AG04449 (cell line): Measurements from ENCODE around the gene KRT2.

Source experiments
- CTCF ChIA-PET: fragments of 350-600 bp; formaldehyde crosslinking; extraction: SDS; loops from one replicate; lab custom pipeline; 2021; ENCODE audit warnings: antibody characterized with exemption; lab: Yijun Ruan, JAX
- POLR2A ChIA-PET: fragments of 400-600, 350-600 bp; formaldehyde crosslinking; extraction: SDS; loops from one replicate; lab custom pipeline; 2020; ENCODE audit warnings: antibody characterized with exemption, inconsistent platforms; lab: Yijun Ruan, JAX
- DNase-seq: peaks from one replicate; pipeline ENCODE4 v3.0.0-alpha.2; 2010; ENCODE audit warnings: low read depth, low spot score
- H3K4me3 ChIP-seq: 2 replicates; pipeline ENCODE4 v1.5.1; 2011; ENCODE audit warnings: low read depth, mild to moderate bottlenecking, control low read depth, low read length
- CTCF ChIP-seq: IDR thresholded peaks from one replicate; pipeline ENCODE4 v1.5.1; 2011; ENCODE audit warnings: mild to moderate bottlenecking, moderate library complexity, low read length, control low read depth, inconsistent platforms; ENCODE audit not compliant: insufficient read depth; ENCODE audit errors: missing control alignments

KRT2 gene

GRCh38 chr12:52630008-52630500 is 22.0 kb downstream of the KRT2 start:
- CTCF ChIA-PET = no interaction called here
- POLR2A ChIA-PET = no interaction called here
- DNase-seq = no peak

GRCh38 chr12:52629281-52630007 is 22.6 kb downstream of the KRT2 start:
- no peak for DNase-seq
- no peak for TF ChIP-seq CTCF
- POLR2A ChIA-PET = no interaction called here
- CTCF ChIA-PET = no interaction called here
- no peak overlapping the region for H3K4me3 ChIP-seq

More at GRCh38 chr12:52630008-52630500, 22.0 kb downstream of the KRT2 start:
- no peak for TF ChIP-seq CTCF
- H3K4me3 ChIP-seq = no peak overlapping the region

- TF ChIP-seq CTCF = no peak
- no peak overlapping the region for H3K4me3 ChIP-seq
- ChIA-PET POLR2A (no interaction called here), CTCF (no interaction called here)
- no peak for DNase-seq
Observed at GRCh38 chr12:52628841-52629240, 23.2 kb downstream of the KRT2 start.

GRCh38 chr12:52628111-52628507 is 23.9 kb downstream of the KRT2 start:
- DNase-seq = no peak
- POLR2A ChIA-PET = no interaction called here
- CTCF ChIA-PET = no interaction called here
- no peak for TF ChIP-seq CTCF
- no peak overlapping the region for H3K4me3 ChIP-seq

GRCh38 chr12:52627395-52628110 is 24.5 kb downstream of the KRT2 start:
- POLR2A ChIA-PET = no interaction called here
- DNase-seq = no peak
- CTCF ChIA-PET = interaction anchor here (1.0 kb wide), 1 partner anchor 44 kb away, joined by 3 read pairs; no protein-coding TSS in a partner anchor
- TF ChIP-seq CTCF = no peak
- H3K4me3 ChIP-seq = no peak overlapping the region

- CTCF ChIA-PET = interaction anchor here (1.1 kb wide), 1 partner anchor 257 kb away, joined by 3 read pairs; no protein-coding TSS in a partner anchor
- no peak for TF ChIP-seq CTCF
- H3K4me3 ChIP-seq = no peak overlapping the region
- no peak for DNase-seq
- POLR2A ChIA-PET = no interaction called here
Observed at GRCh38 chr12:52622349-52622748, 29.7 kb downstream of the KRT2 start.
